Peyer's patch (tissue), 4 donors: Measurements from ENCODE around the gene PHC2. TPM values are rescaled to one million over a fixed set of nuclear protein-coding genes. Genes with fewer than 3 reads are reported as not detected.

Experiments used
- DNase-seq, 3 donors: peaks; one replicate each; pipeline ENCODE4 v3.0.0-alpha.2; 2017 to 2019
- H3K27ac ChIP-seq, 4 donors: fragments of 200-600 bp; sonication (generic); one replicate each; pipeline ENCODE4 v1.5.1; 2016 to 2019
- H3K27me3 ChIP-seq, 2 donors: fragments of 200-600 bp; sonication (generic); one replicate each; pipeline ENCODE4 v1.5.1; 2019
- H3K36me3 ChIP-seq, 3 donors: fragments of 200-600 bp; sonication (generic); one replicate each; pipeline ENCODE4 v1.5.1; 2016 to 2019
- H3K4me1 ChIP-seq, 4 donors: fragments of 200-600 bp; sonication (generic); one replicate each; pipeline ENCODE4 v1.5.1; 2016 to 2019
- H3K4me3 ChIP-seq, 4 donors: fragments of 200-600 bp; sonication (generic); 1 replicate in 3 of 4; 2 replicates in 1 of 4; pipeline ENCODE4 v1.5.1; 2016 to 2019; ENCODE audit warnings: mild to moderate bottlenecking in 1 of 4
- H3K9me3 ChIP-seq, 4 donors: fragments of 200-600 bp; sonication (generic); one replicate each; pipeline ENCODE4 v1.5.1; 2016 to 2019; ENCODE audit warnings: mild to moderate bottlenecking in 1 of 4
- CTCF ChIP-seq, 6 experiments: fragments of 450-650 bp in 4 of 6; fragments of 200-600 bp in 2 of 6; sonication (generic) in 1 of 6; IDR thresholded peaks; one replicate each; pipeline ENCODE4 v1.5.1; 2017 to 2019; ENCODE audit warnings: antibody characterized with exemption in 6 of 6, mild to moderate bottlenecking in 3 of 6, moderate library complexity in 1 of 6
- POLR2A ChIP-seq, 2 donors: fragments of 450-650 bp; IDR thresholded peaks; one replicate each; pipeline ENCODE4 v1.5.1; 2017; ENCODE audit warnings: antibody characterized with exemption in 2 of 2, mild to moderate bottlenecking in 2 of 2, moderate library complexity in 2 of 2
- total RNA-seq, 4 donors: library from RNA; depleted of rRNA; stranded (reverse); fragments of >200 nt; gene quantifications; one replicate each; pipeline ENCODE4 v1.1.0, GENCODE V29; 2016

Gene PHC2
- total RNA-seq, 4 donors from 2014 or later: 50.3 to 71.1 (median 65.9) TPM

DNA sequence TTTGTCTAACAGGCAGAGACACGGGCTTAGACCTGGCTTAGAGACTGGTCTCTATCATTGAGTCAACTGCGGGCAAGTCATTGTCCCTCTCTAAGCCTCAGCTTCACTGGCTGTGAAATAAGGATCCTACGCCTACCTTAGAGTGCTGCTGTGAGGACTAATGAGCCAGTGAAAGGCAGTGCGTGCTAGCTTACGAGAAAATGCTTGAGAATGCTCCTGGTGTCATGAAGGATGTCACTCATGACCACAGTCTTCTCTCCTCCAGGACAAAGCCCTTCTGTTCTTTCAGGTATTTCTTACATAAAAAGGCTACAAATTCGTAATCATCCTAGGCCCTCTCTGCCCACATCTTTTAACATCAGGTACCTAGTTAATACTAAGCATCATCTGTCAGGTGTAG is 93.5 kb downstream of the PHC2 start:
- Histone ChIP-seq H3K36me3 (peaks cover 0 to 12% (median 0%) of the 10 kb centered on the region in 3 donors), H3K27ac (peak overlapping the region; percentile 51 to 100 (median 80)), H3K4me3 (no peak overlapping the region), H3K27me3 (no peaks in the 10 kb centered on the region), H3K4me1 (peaks cover 0 to 91% (median 13%) of the 10 kb centered on the region in 4 donors), H3K9me3 (no peaks in the 10 kb centered on the region)
- no peak for TF ChIP-seq CTCF (IDR thresholded peaks at IDR 0.05)
- TF ChIP-seq POLR2A (IDR thresholded peaks at IDR 0.05): no peak
- no peak for DNase-seq

- H3K27me3 ChIP-seq: no peaks in the 10 kb centered on the region
- H3K4me3 ChIP-seq: no peak overlapping the region
- no peak for TF ChIP-seq POLR2A (IDR thresholded peaks at IDR 0.05)
- TF ChIP-seq CTCF (IDR thresholded peaks at IDR 0.05): no peak
- no peak for DNase-seq
- peak overlapping the region in 1 of 4 donors; percentile 100 for H3K27ac ChIP-seq
- H3K4me1 ChIP-seq: peaks cover 0 to 89% (median 11%) of the 10 kb centered on the region in 4 donors
- H3K9me3 ChIP-seq: no peaks in the 10 kb centered on the region
- peaks cover 0 to 21% (median 0%) of the 10 kb centered on the region in 3 donors for H3K36me3 ChIP-seq
These were observed 94.3 kb downstream of the PHC2 start for GRCh38 chr1:33336580-33336979.

- Histone ChIP-seq H3K9me3 (no peaks in the 10 kb centered on the region), H3K27ac (peak overlapping the region in 3 of 4 donors; percentile 13 to 100 (median 67)), H3K27me3 (no peaks in the 10 kb centered on the region), H3K36me3 (peaks cover 0 to 36% (median 0%) of the 10 kb centered on the region in 3 donors), H3K4me1 (peaks cover 0 to 74% (median 10%) of the 10 kb centered on the region in 4 donors), H3K4me3 (no peak overlapping the region)
- TF ChIP-seq CTCF (IDR thresholded peaks at IDR 0.05) (no peak), POLR2A (IDR thresholded peaks at IDR 0.05) (no peak)
- DNase-seq: no peak
These were observed 95.9 kb downstream of the PHC2 start for GRCh38 chr1:33335020-33335419.

GRCh38 chr1:33334081-33334552 is 96.8 kb downstream of the PHC2 start:
- DNase-seq: peak in 1 of 3 donors; percentile 74
- TF ChIP-seq CTCF (IDR thresholded peaks at IDR 0.05): no peak
- no peak for TF ChIP-seq POLR2A (IDR thresholded peaks at IDR 0.05)
- peaks cover 0 to 65% (median 10%) of the 10 kb centered on the region in 4 donors for H3K4me1 ChIP-seq
- H3K4me3 ChIP-seq: no peak overlapping the region
- no peaks in the 10 kb centered on the region for H3K9me3 ChIP-seq
- H3K36me3 ChIP-seq: peaks cover 0 to 45% (median 0%) of the 10 kb centered on the region in 3 donors
- no peaks in the 10 kb centered on the region for H3K27me3 ChIP-seq
- peak overlapping the region in 2 of 4 donors; percentile 67 to 100 for H3K27ac ChIP-seq

DNA sequence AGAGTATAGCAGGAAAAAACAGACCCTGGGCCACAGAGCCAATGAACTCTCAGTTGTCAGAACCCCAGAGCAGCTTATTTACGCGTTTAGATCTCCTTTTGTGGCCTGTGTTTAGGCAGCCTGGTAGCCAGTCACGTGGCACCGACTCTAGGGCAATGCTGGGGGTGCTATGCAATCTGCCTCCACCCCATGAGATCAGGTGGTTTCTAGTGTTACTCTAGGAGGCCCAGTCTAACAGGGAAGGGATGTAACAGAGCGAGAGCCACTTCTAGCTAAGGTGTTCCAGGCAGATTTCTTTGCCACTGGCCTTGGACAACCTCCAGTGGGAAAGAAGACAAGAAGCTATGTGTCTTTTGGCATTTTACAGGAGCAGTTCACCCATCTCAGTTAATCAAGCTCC is 98.0 kb downstream of the PHC2 start:
- no peak overlapping the region for H3K4me3 ChIP-seq
- H3K27me3 ChIP-seq: no peaks in the 10 kb centered on the region
- TF ChIP-seq CTCF (IDR thresholded peaks at IDR 0.05): no peak
- TF ChIP-seq POLR2A (IDR thresholded peaks at IDR 0.05): no peak
- peaks cover 0 to 58% (median 0%) of the 10 kb centered on the region in 3 donors for H3K36me3 ChIP-seq
- DNase-seq: no peak
- no peaks in the 10 kb centered on the region for H3K9me3 ChIP-seq
- peaks cover 0 to 55% (median 2%) of the 10 kb centered on the region in 4 donors for H3K4me1 ChIP-seq
- peak overlapping the region in 2 of 4 donors; percentile 67 to 100 for H3K27ac ChIP-seq
